ENCODE data around the gene INSIG1. TPM values are rescaled to one million over a fixed set of nuclear protein-coding genes. Genes with fewer than 3 reads are reported as not detected.

The INSIG1 gene
- total and polyA plus RNA-seq, 2 experiments from 2014 or later = 70.3 to 131 TPM

- no peaks in the 10 kb centered on the region for H4K20me1 ChIP-seq (replicated peaks; ENCODE audit: insufficient read depth)
- H3K27me3 ChIP-seq (ENCODE audit: insufficient read depth) = peaks cover 11% of the 10 kb centered on the region; the same call in 1 of the 2 replicates
- Mint-ChIP-seq H3K27ac (no peak overlapping the region), H3K9me3 (peaks cover 7% of the 10 kb centered on the region), H3K36me3 (ENCODE audit: low read depth) (peaks cover 7% of the 10 kb centered on the region), H3K4me3 (no peak overlapping the region), H3K27me3 (ENCODE audit: insufficient read depth, low read depth, poor library complexity) (peaks cover 16% of the 10 kb centered on the region), H3K4me1 (no peaks in the 10 kb centered on the region; the same call in 2 of the 3 replicates)
- H3K4me1 ChIP-seq (ENCODE audit: insufficient read depth) = no peaks in the 10 kb centered on the region
- H3K27ac ChIP-seq (ENCODE audit: low read depth) = no peak overlapping the region
- no peak for ATAC-seq
- H3K9me2 ChIP-seq (ENCODE audit: insufficient read depth) = no peaks in the 10 kb centered on the region
- no peaks in the 10 kb centered on the region for H3K79me2 ChIP-seq (replicated peaks; ENCODE audit: insufficient read depth)
- H3F3A ChIP-seq (replicated peaks; ENCODE audit: low read depth) = no peaks in the 10 kb centered on the region
- H3K4me2 ChIP-seq = no peak overlapping the region
- no peak for TF ChIP-seq CREB1 (CRISPR knock-in tag; IDR thresholded peaks at IDR 0.05; ENCODE audit: low read depth)
- TF ChIP-seq ZNF114 (CRISPR knock-in tag; IDR thresholded peaks at IDR 0.05) = no peak
- no peak for TF ChIP-seq EZH2 (IDR thresholded peaks at IDR 0.05; ENCODE audit: low read depth, unreplicated experiment)
- no peak for TF ChIP-seq ETS1 (IDR thresholded peaks at IDR 0.05)
- TF ChIP-seq REST (IDR thresholded peaks at IDR 0.05; ENCODE audit: unreplicated experiment) = no peak
- no peak for TF ChIP-seq JUNB (IDR thresholded peaks at IDR 0.05; ENCODE audit: unreplicated experiment)
- TF ChIP-seq NANOG (IDR thresholded peaks at IDR 0.05; ENCODE audit: borderline replicate concordance) = no peak
- TF ChIP-seq STAT1 (IDR thresholded peaks at IDR 0.05; ENCODE audit: unreplicated experiment) = no peak
- no peak for TF ChIP-seq ZNF462 (CRISPR knock-in tag; IDR thresholded peaks at IDR 0.05)
- TF ChIP-seq POLR2AphosphoS5 (IDR thresholded peaks at IDR 0.05; ENCODE audit: low read depth) = no peak
- TF ChIP-seq CTCF (conservative IDR thresholded peaks at IDR 0.05; ENCODE audit: low read depth in 2 of 2) = no peak
- TF ChIP-seq EZH2phosphoT487 (IDR thresholded peaks at IDR 0.05; ENCODE audit: unreplicated experiment) = no peak
- TF ChIP-seq ZNF331 (CRISPR knock-in tag; IDR thresholded peaks at IDR 0.05; ENCODE audit: low read depth) = no peak
- no peak overlapping the region for H3K4me3 ChIP-seq
- no peak overlapping the region for H2AFZ ChIP-seq
- no peaks in the 10 kb centered on the region for H3K36me3 ChIP-seq (ENCODE audit: insufficient read depth)
- no peak for DNase-seq (ENCODE audit: low spot score)
Observed at GRCh38 chr7:155348806-155349205, 51.1 kb downstream of the INSIG1 start.

Measured in GM23338 (cell line).